ENCODE results near the gene TEKTIP1.

GRCh38 chr19:3517638-3518037, 21.3 kb upstream of the TEKTIP1 start:
- TF ChIP-seq TAF1 (IDR thresholded peaks at IDR 0.05; ENCODE audit: borderline replicate concordance, insufficient read depth, low read length) (no peak), REST (IDR thresholded peaks at IDR 0.05; ENCODE audit: insufficient read depth in 1 of 2, low read depth in 2 of 2, low read length in 2 of 2) (no peak), SIN3A (IDR thresholded peaks at IDR 0.05; ENCODE audit: borderline replicate concordance, insufficient read depth, low read length) (no peak), POLR2AphosphoS5 (IDR thresholded peaks at IDR 0.05; ENCODE audit: low read depth, low read length) (no peak), FOXP2 (optimal IDR thresholded peaks at IDR 0.05; ENCODE audit: borderline replicate concordance, extremely low read depth, extremely low read length, insufficient read depth) (no peak)

All from PFSK-1 (cell line).